Measurements from ENCODE around the gene STRN. TPM values are rescaled to one million over a fixed set of nuclear protein-coding genes. Genes with fewer than 3 reads are reported as not detected.

The STRN gene
- total RNA-seq, 2 experiments from 2014 or later = 16.1 to 32.6 TPM

- no peaks in the 10 kb centered on the region for H3K4me1 ChIP-seq (ENCODE audit: insufficient read depth, low read length, poor library complexity, severe bottlenecking)
- no peaks in the 10 kb centered on the region for H4K20me1 ChIP-seq (ENCODE audit: insufficient read depth, low read length)
- H3K4me2 ChIP-seq (ENCODE audit: low read length) = no peak overlapping the region
- H3K27ac ChIP-seq (ENCODE audit: low read depth, low read length, poor library complexity, severe bottlenecking) = no peak overlapping the region
- ChIA-PET POLR2A (interaction anchor here (0.6 kb wide), 1 partner anchor 1187 kb away, joined by 3 read pairs; no protein-coding TSS in a partner anchor), CTCF (ENCODE audit: unreplicated experiment) (no interaction called here)
- TF ChIP-seq CTCF (conservative IDR thresholded peaks at IDR 0.05; ENCODE audit: low read length) = no peak
- no peak for TF ChIP-seq EZH2phosphoT487 (IDR thresholded peaks at IDR 0.05; ENCODE audit: borderline replicate concordance, low read depth, low read length)
- H3K79me2 ChIP-seq (ENCODE audit: insufficient read depth, low read depth, low read length) = no peaks in the 10 kb centered on the region
- intact Hi-C loops (cut with micrococcal nuclease; ENCODE audit: unreplicated experiment) = no loop called here
- H2AFZ ChIP-seq (ENCODE audit: low read length) = no peak overlapping the region
- no peaks in the 10 kb centered on the region for H3K9me3 ChIP-seq (ENCODE audit: low read length)
- no TSS peak for BruUV-seq (replicated peaks)
- H3K9me2 ChIP-seq (ENCODE audit: insufficient read depth, low read length) = no peaks in the 10 kb centered on the region
- no peaks in the 10 kb centered on the region for H3K36me3 ChIP-seq (ENCODE audit: insufficient read depth, low read length)
- DNase-seq (ENCODE audit: low spot score) = no peak
- H3K4me3 ChIP-seq (ENCODE audit: low read depth, low read length, poor library complexity, severe bottlenecking) = no peak overlapping the region
These were observed 160.6 kb downstream of the STRN start for GRCh38 chr2:36805635-36806224.

- intact Hi-C loops (cut with micrococcal nuclease; ENCODE audit: unreplicated experiment) = no loop called here
- Histone ChIP-seq H4K20me1 (ENCODE audit: insufficient read depth, low read length) (no peaks in the 10 kb centered on the region), H3K9me3 (ENCODE audit: low read length) (no peaks in the 10 kb centered on the region), H2AFZ (ENCODE audit: low read length) (no peak overlapping the region), H3K36me3 (ENCODE audit: insufficient read depth, low read length) (no peaks in the 10 kb centered on the region), H3K4me2 (ENCODE audit: low read length) (no peak overlapping the region), H3K27ac (ENCODE audit: low read depth, low read length, poor library complexity, severe bottlenecking) (no peak overlapping the region), H3K79me2 (ENCODE audit: insufficient read depth, low read depth, low read length) (no peaks in the 10 kb centered on the region), H3K4me1 (ENCODE audit: insufficient read depth, low read length, poor library complexity, severe bottlenecking) (no peaks in the 10 kb centered on the region), H3K4me3 (ENCODE audit: low read depth, low read length, poor library complexity, severe bottlenecking) (no peak overlapping the region), H3K9me2 (ENCODE audit: insufficient read depth, low read length) (no peaks in the 10 kb centered on the region)
- POLR2A ChIA-PET = no interaction called here
- CTCF ChIA-PET (ENCODE audit: unreplicated experiment) = no interaction called here
- no TSS peak for BruUV-seq (replicated peaks)
- TF ChIP-seq EZH2phosphoT487 (IDR thresholded peaks at IDR 0.05; ENCODE audit: borderline replicate concordance, low read depth, low read length) (no peak), CTCF (conservative IDR thresholded peaks at IDR 0.05; ENCODE audit: low read length) (no peak)
- no peak for DNase-seq (ENCODE audit: low spot score)
These were observed 163.4 kb downstream of the STRN start for GRCh38 chr2:36802952-36803351.

- Histone ChIP-seq H3K9me3 (ENCODE audit: low read length) (no peaks in the 10 kb centered on the region), H3K4me3 (ENCODE audit: low read depth, low read length, poor library complexity, severe bottlenecking) (no peak overlapping the region), H3K4me1 (ENCODE audit: insufficient read depth, low read length, poor library complexity, severe bottlenecking) (no peaks in the 10 kb centered on the region), H2AFZ (ENCODE audit: low read length) (no peak overlapping the region), H3K4me2 (ENCODE audit: low read length) (no peak overlapping the region), H3K36me3 (ENCODE audit: insufficient read depth, low read length) (no peaks in the 10 kb centered on the region), H3K79me2 (ENCODE audit: insufficient read depth, low read depth, low read length) (no peaks in the 10 kb centered on the region), H3K9me2 (ENCODE audit: insufficient read depth, low read length) (no peaks in the 10 kb centered on the region), H3K27ac (ENCODE audit: low read depth, low read length, poor library complexity, severe bottlenecking) (no peak overlapping the region), H4K20me1 (ENCODE audit: insufficient read depth, low read length) (no peaks in the 10 kb centered on the region)
- no peak for DNase-seq (ENCODE audit: low spot score)
- CTCF ChIA-PET (ENCODE audit: unreplicated experiment) = no interaction called here
- TF ChIP-seq CTCF (conservative IDR thresholded peaks at IDR 0.05; ENCODE audit: low read length) (no peak), EZH2phosphoT487 (IDR thresholded peaks at IDR 0.05; ENCODE audit: borderline replicate concordance, low read depth, low read length) (no peak)
- intact Hi-C loops (cut with micrococcal nuclease; ENCODE audit: unreplicated experiment) = no loop called here
- no TSS peak for BruUV-seq (replicated peaks)
- POLR2A ChIA-PET = no interaction called here
These were observed 165.2 kb downstream of the STRN start for GRCh38 chr2:36801088-36801487.
